Activated CD4-positive, alpha-beta T cell treated with anti-CD3 and anti-CD28 coated beads for 36 hours (primary cell): ENCODE results near the gene ZNF593. TPM values are rescaled to one million over a fixed set of nuclear protein-coding genes. Genes with fewer than 3 reads are reported as not detected.
A peak's percentile ranks its signal among the peaks of the same experiment; 100 is the strongest.

Experiments
- ATAC-seq: fragments of 200-7000 bp; cut with Tn5 transposase; one replicate; pipeline ENCODE4 v1.10.0; 2021; ENCODE audit warnings: mild to moderate bottlenecking, moderate library complexity
- CTCF ChIA-PET: fragments of 350-600 bp; sonication (Branson Sonifier 250); formaldehyde crosslinking; loops from one replicate; lab custom pipeline; 2021; ENCODE audit warnings: antibody characterized with exemption; lab: Charles Lee
- POLR2A ChIA-PET: fragments of 350-600 bp; sonication (Branson Sonifier 250); formaldehyde crosslinking; loops from one replicate; lab custom pipeline; 2021; ENCODE audit warnings: antibody characterized with exemption, inconsistent platforms; lab: Charles Lee
- DNase-seq: peaks from one replicate; pipeline ENCODE4 v3.0.0-alpha.2; 2020
- H3K27ac Mint-ChIP-seq: one replicate; pipeline ENCODE4 v1.8.0; 2021; ENCODE audit warnings: mixed read lengths
- H3K27me3 Mint-ChIP-seq: one replicate; pipeline ENCODE4 v1.8.0; 2021; ENCODE audit warnings: mixed read lengths
- H3K36me3 Mint-ChIP-seq: one replicate; pipeline ENCODE4 v1.8.0; 2021; ENCODE audit warnings: low read depth, mixed read lengths
- H3K4me1 Mint-ChIP-seq: one replicate; pipeline ENCODE4 v1.8.0; 2021; ENCODE audit warnings: mixed read lengths
- H3K4me3 Mint-ChIP-seq: one replicate; pipeline ENCODE4 v1.8.0; 2021; ENCODE audit warnings: mild to moderate bottlenecking, moderate library complexity, mixed read lengths
- H3K9me3 Mint-ChIP-seq: one replicate; pipeline ENCODE4 v1.8.0; 2021; ENCODE audit warnings: low read depth, mixed read lengths
- intact Hi-C, 2 experiments: fragments of 100-400 bp; cut with DNase I in 1 of 2; cut with micrococcal nuclease in 1 of 2; formaldehyde crosslinking; loops; one replicate each; pipeline versions ENCODE4 v1.14.2 to v1.15.1; 2022 to 2024; cut with DNase I, micrococcal nuclease
- total RNA-seq, 2 experiments: library from RNA; stranded (reverse); gene quantifications; one replicate each; pipeline ENCODE4 v1.2.3, GENCODE V29; 2021

ZNF593 gene
- total RNA-seq, 2 experiments from 2014 or later: 44.6 to 56.3 TPM

- Mint-ChIP-seq H3K36me3 (no peaks in the 10 kb centered on the region), H3K4me3 (peak overlapping the region; percentile 39), H3K27me3 (peaks cover 15% of the 10 kb centered on the region), H3K4me1 (peaks cover 10% of the 10 kb centered on the region), H3K9me3 (no peaks in the 10 kb centered on the region), H3K27ac (no peak overlapping the region)
- intact Hi-C loops: loop anchor here in 1 of 2 experiments (2.0 kb wide), 1 partner anchor 159 kb away; no protein-coding TSS in a partner anchor
- ChIA-PET CTCF (interaction anchor here (0.6 to 3.0 kb wide), 7 partner anchors 8 to 256 kb away, joined by 3 to 10 read pairs (median 3); partner anchors contain the start of genes ZNF593 and ZNF593OS), POLR2A (interaction anchor here (0.6 kb wide), 1 partner anchor 35 kb away, joined by 4 read pairs; no protein-coding TSS in a partner anchor)
- ATAC-seq (peak; percentile 47), DNase-seq (peak; percentile 67)
These were observed 8.1 kb upstream of the ZNF593 start for GRCh38 chr1:26161415-26162219.

- DNase-seq (no peak), ATAC-seq (no peak)
- peaks cover 10% of the 10 kb centered on the region for H3K4me1 Mint-ChIP-seq
- ChIA-PET POLR2A (interaction anchor here (0.6 kb wide), 1 partner anchor 36 kb away, joined by 4 read pairs; no protein-coding TSS in a partner anchor), CTCF (interaction anchor here (0.5 to 3.0 kb wide), 8 partner anchors 8 to 285 kb away, joined by 3 to 11 read pairs (median 4); partner anchors contain the start of genes ZNF593 and ZNF593OS)
- H3K9me3 Mint-ChIP-seq: no peaks in the 10 kb centered on the region
- H3K27me3 Mint-ChIP-seq: peaks cover 15% of the 10 kb centered on the region
- no peaks in the 10 kb centered on the region for H3K36me3 Mint-ChIP-seq
- intact Hi-C loops: loop anchor here in 1 of 2 experiments (2.0 kb wide), 1 partner anchor 159 kb away; no protein-coding TSS in a partner anchor
- no peak overlapping the region for H3K27ac Mint-ChIP-seq
- peak overlapping the region; percentile 39 for H3K4me3 Mint-ChIP-seq
These were observed 7.4 kb upstream of the ZNF593 start for GRCh38 chr1:26162220-26162709.

GRCh38 chr1:26163684-26164035, 6.0 kb upstream of the ZNF593 start:
- intact Hi-C loops: loop anchor here (1.0 to 2.0 kb wide), 4 partner anchors 58 to 157 kb away; partner anchors contain the start of gene CEP85 (in 1 of the 2)
- no peak for DNase-seq
- Mint-ChIP-seq H3K4me1 (peaks cover 10% of the 10 kb centered on the region), H3K4me3 (no peak overlapping the region), H3K27me3 (peaks cover 14% of the 10 kb centered on the region), H3K27ac (no peak overlapping the region), H3K9me3 (no peaks in the 10 kb centered on the region), H3K36me3 (no peaks in the 10 kb centered on the region)
- ATAC-seq: no peak
- ChIA-PET CTCF (interaction anchor here (0.7 to 2.2 kb wide), 7 partner anchors 9 to 125 kb away, joined by 3 to 11 read pairs (median 3); no protein-coding TSS in a partner anchor), POLR2A (no interaction called here)

- CTCF ChIA-PET: interaction anchor here (0.7 to 2.2 kb wide), 7 partner anchors 19 to 126 kb away, joined by 3 to 11 read pairs (median 3); no protein-coding TSS in a partner anchor
These were observed 5.5 kb upstream of the ZNF593 start for GRCh38 chr1:26164036-26164860.

GRCh38 chr1:26164861-26165842, 4.6 kb upstream of the ZNF593 start:
- ChIA-PET POLR2A (no interaction called here), CTCF (interaction anchor here (0.6 to 1.7 kb wide), 8 partner anchors 20 to 157 kb away, joined by 3 to 6 read pairs (median 4); no protein-coding TSS in a partner anchor)
- DNase-seq (no peak), ATAC-seq (no peak)
- H3K4me1 Mint-ChIP-seq: peaks cover 10% of the 10 kb centered on the region
- no peak overlapping the region for H3K27ac Mint-ChIP-seq
- no peaks in the 10 kb centered on the region for H3K36me3 Mint-ChIP-seq
- intact Hi-C loops: loop anchor here (1.0 to 5.0 kb wide), 4 partner anchors 60 to 129 kb away; partner anchors contain the start of gene CEP85 (in 1 of the 2)
- H3K9me3 Mint-ChIP-seq: no peaks in the 10 kb centered on the region
- H3K27me3 Mint-ChIP-seq: peaks cover 14% of the 10 kb centered on the region
- peak overlapping the region; percentile 50 for H3K4me3 Mint-ChIP-seq

More at GRCh38 chr1:26164036-26164860, 5.5 kb upstream of the ZNF593 start:
- ATAC-seq: peak; percentile 69
- H3K4me3 Mint-ChIP-seq: peak overlapping the region; percentile 50
- H3K27me3 Mint-ChIP-seq: peaks cover 14% of the 10 kb centered on the region
- peaks cover 10% of the 10 kb centered on the region for H3K4me1 Mint-ChIP-seq
- intact Hi-C loops: loop anchor here (1.0 kb wide), 3 partner anchors 59 to 128 kb away; partner anchors contain the start of gene CEP85 (in 1 of the 2)
- POLR2A ChIA-PET: no interaction called here
- DNase-seq: peak; percentile 75
- no peaks in the 10 kb centered on the region for H3K9me3 Mint-ChIP-seq
- no peak overlapping the region for H3K27ac Mint-ChIP-seq
- no peaks in the 10 kb centered on the region for H3K36me3 Mint-ChIP-seq

GRCh38 chr1:26166719-26167281, 2.9 kb upstream of the ZNF593 start:
- DNase-seq (no peak), ATAC-seq (no peak)
- Mint-ChIP-seq H3K27ac (no peak overlapping the region), H3K4me3 (no peak overlapping the region), H3K27me3 (peaks cover 10% of the 10 kb centered on the region), H3K4me1 (peaks cover 18% of the 10 kb centered on the region), H3K36me3 (peaks cover 8% of the 10 kb centered on the region), H3K9me3 (no peaks in the 10 kb centered on the region)
- CTCF ChIA-PET: interaction anchor here (1.0 kb wide), 2 partner anchors 9 to 155 kb away, joined by 3 read pairs; no protein-coding TSS in a partner anchor
- intact Hi-C loops: loop anchor here in 1 of 2 experiments (5.0 kb wide), 1 partner anchor 129 kb away; no protein-coding TSS in a partner anchor
- POLR2A ChIA-PET: no interaction called here

GRCh38 chr1:26168410-26169197, 1.1 kb upstream of the ZNF593 start, which contains the start of gene C1orf232:
Gene C1orf232 (minus strand): TSS chr1:26168963. CDS start chr1:26168499, 464 bp downstream.
- Mint-ChIP-seq H3K4me1 (peaks cover 14% of the 10 kb centered on the region), H3K27ac (peak within 1 kb of the TSS; percentile 88), H3K27me3 (peaks cover 3% of the 10 kb centered on the region), H3K36me3 (peaks cover 12% of the 10 kb centered on the region), H3K4me3 (peak within 1 kb of the TSS; percentile 95), H3K9me3 (no peaks in the 10 kb centered on the region)
- CTCF ChIA-PET: interaction anchor here (1.0 to 2.6 kb wide), 2 partner anchors 66 to 137 kb away, joined by 3 to 35 read pairs; partner anchors contain the start of gene CEP85
- intact Hi-C loops: loop anchor here (1.0 to 5.0 kb wide), 8 partner anchors 57 to 264 kb away; partner anchors contain the start of genes CEP85 (in 2 of the 2), DHDDS (in 1 of the 2) and PDIK1L (in 1 of the 2)
- ATAC-seq (no peak), DNase-seq (no peak)
- POLR2A ChIA-PET: interaction anchor here (1.2 kb wide), 1 partner anchor 65 kb away, joined by 13 read pairs; the partner anchor contains the start of gene CEP85

- Mint-ChIP-seq H3K36me3 (peaks cover 12% of the 10 kb centered on the region), H3K9me3 (no peaks in the 10 kb centered on the region), H3K27ac (no peak overlapping the region), H3K4me1 (peaks cover 10% of the 10 kb centered on the region), H3K4me3 (peak overlapping the region; percentile 95), H3K27me3 (no peaks in the 10 kb centered on the region)
- ChIA-PET CTCF (interaction anchor here (0.6 to 2.6 kb wide), 26 partner anchors 8 to 305 kb away, joined by 3 to 35 read pairs (median 4); partner anchors contain the start of genes CD52, CEP85 and PAQR7), POLR2A (interaction anchor here (0.9 to 1.2 kb wide), 2 partner anchors 24 to 65 kb away, joined by 3 to 13 read pairs; partner anchors contain the start of gene CEP85)
- intact Hi-C loops: loop anchor here (1.0 to 5.0 kb wide), 8 partner anchors 58 to 263 kb away; partner anchors contain the start of genes CEP85 (in 2 of the 2), DHDDS (in 1 of the 2) and PDIK1L (in 1 of the 2)
- ATAC-seq (no peak), DNase-seq (no peak)
These were observed 532 bp upstream of the ZNF593 start for GRCh38 chr1:26169198-26169554.
